OCI-LY7 (cell line): ENCODE data around the gene NUP210. TPM values are rescaled to one million over a fixed set of nuclear protein-coding genes. Genes with fewer than 3 reads are reported as not detected.

ENCODE experiments used
- BruUV-seq: library from RNA; stranded (reverse); fragments of 400-500 nt; replicated peaks from 2 replicates; lab custom pipeline; 2021; lab: Mats Ljungman, UMichigan
- CTCF ChIA-PET: fragments of 300-600 bp; sonication (Branson Sonifier 250); formaldehyde crosslinking; loops from one replicate; lab custom pipeline; 2022; ENCODE audit warnings: antibody characterized with exemption; ENCODE audit not compliant: unreplicated experiment; lab: Charles Lee
- POLR2A ChIA-PET: fragments of 300-600 bp; sonication (Branson Sonifier 250); formaldehyde crosslinking; loops from one replicate; lab custom pipeline; 2022; ENCODE audit warnings: antibody characterized with exemption; lab: Charles Lee
- DNase-seq: peaks from one replicate; pipeline ENCODE4 v3.0.0-alpha.2; 2015; ENCODE audit warnings: low spot score
- H2AFZ ChIP-seq: fragments of 200-600 bp; sonication (generic), shearing (Covaris generic); 2 replicates; pipeline ENCODE4 v1.6.1; 2014; ENCODE audit warnings: mild to moderate bottlenecking, antibody characterized with exemption, low read length, moderate library complexity
- H3K27ac ChIP-seq: fragments of 200-600 bp; sonication (generic); 2 replicates; pipeline ENCODE4 v1.5.1; 2014; ENCODE audit warnings: mixed run types, low read depth, mild to moderate bottlenecking, moderate library complexity, low read length, inconsistent platforms; ENCODE audit not compliant: poor library complexity, severe bottlenecking
- H3K36me3 ChIP-seq: fragments of 200-600 bp; sonication (generic); 2 replicates; pipeline ENCODE4 v1.6.1; 2014; ENCODE audit warnings: mild to moderate bottlenecking, antibody characterized with exemption, low read length, moderate library complexity, mixed read lengths; ENCODE audit not compliant: insufficient read depth
- H3K4me1 ChIP-seq: fragments of 200-600 bp; sonication (generic); 2 replicates; pipeline ENCODE4 v1.5.1; 2014; ENCODE audit warnings: mild to moderate bottlenecking, low read length; ENCODE audit not compliant: insufficient read depth, poor library complexity, severe bottlenecking
- H3K4me2 ChIP-seq: fragments of 200-600 bp; sonication (generic); 2 replicates; pipeline ENCODE4 v1.6.1; 2014; ENCODE audit warnings: mild to moderate bottlenecking, low read length
- H3K4me3 ChIP-seq: fragments of 200-600 bp; sonication (generic); 2 replicates; pipeline ENCODE4 v1.5.1; 2014; ENCODE audit warnings: mild to moderate bottlenecking, low read depth, low read length; ENCODE audit not compliant: poor library complexity, severe bottlenecking
- H3K79me2 ChIP-seq: fragments of 200-600 bp; sonication (generic); 2 replicates; pipeline ENCODE4 v1.6.1; 2016; ENCODE audit warnings: low read depth, mild to moderate bottlenecking, low read length, moderate library complexity, mixed read lengths; ENCODE audit not compliant: insufficient read depth
- H3K9me2 ChIP-seq: fragments of 200-600 bp; sonication (generic); 2 replicates; pipeline ENCODE4 v1.6.1; 2016; ENCODE audit warnings: mild to moderate bottlenecking, low read length, mixed read lengths; ENCODE audit not compliant: insufficient read depth
- H3K9me3 ChIP-seq: fragments of 200-600 bp; sonication (generic); 2 replicates; pipeline ENCODE4 v1.6.1; 2014; ENCODE audit warnings: mild to moderate bottlenecking, mixed run types, low read length, mixed read lengths
- H4K20me1 ChIP-seq: fragments of 200-600 bp; sonication (generic); 2 replicates; pipeline ENCODE4 v1.6.1; 2014; ENCODE audit warnings: mild to moderate bottlenecking, antibody characterized with exemption, low read length, moderate library complexity, mixed read lengths; ENCODE audit not compliant: insufficient read depth
- CTCF ChIP-seq: fragments of 200-600 bp; sonication (generic); conservative IDR thresholded peaks from 2 replicates; pipeline ENCODE4 v1.5.1; 2014; ENCODE audit warnings: mild to moderate bottlenecking, antibody characterized with exemption, low read length, moderate library complexity, mixed read lengths
- EZH2phosphoT487 ChIP-seq: fragments of 200-600 bp; sonication (generic); IDR thresholded peaks from 2 replicates; pipeline ENCODE4 v1.6.1; 2018; ENCODE audit warnings: low read depth, borderline replicate concordance, mild to moderate bottlenecking, mixed run types, antibody characterized with exemption, low read length, moderate library complexity, mixed read lengths
- intact Hi-C: fragments of 100-400 bp; cut with micrococcal nuclease; formaldehyde crosslinking; loops from one replicate; pipeline ENCODE4 v1.10.0; 2022; ENCODE audit not compliant: unreplicated experiment
- total RNA-seq, 2 experiments: library from RNA; depleted of rRNA in 1 of 2; stranded (reverse); fragments of >200 nt in 1 of 2; shearing (Covaris generic) in 1 of 2; gene quantifications; 2 replicates each; pipeline ENCODE4 v1.2.3, GENCODE V29; 2014 to 2022

Gene NUP210
- total RNA-seq, 2 experiments from 2014 or later: 195 to 232 TPM

GRCh38 chr3:13314877-13315276 is 105.2 kb downstream of the NUP210 start:
- Histone ChIP-seq H3K27ac (no peak overlapping the region), H3K4me3 (no peak overlapping the region), H3K4me1 (no peaks in the 10 kb centered on the region), H3K9me2 (no peaks in the 10 kb centered on the region), H3K36me3 (peaks cover 66% of the 10 kb centered on the region), H2AFZ (no peak overlapping the region), H3K4me2 (no peak overlapping the region), H3K79me2 (no peaks in the 10 kb centered on the region), H3K9me3 (no peaks in the 10 kb centered on the region), H4K20me1 (no peaks in the 10 kb centered on the region)
- TF ChIP-seq CTCF: no peak
- no peak for TF ChIP-seq EZH2phosphoT487
- BruUV-seq: no TSS peak
- DNase-seq: no peak
- ChIA-PET POLR2A (no interaction called here), CTCF (no interaction called here)
- intact Hi-C loops: no loop called here

- intact Hi-C loops: no loop called here
- Histone ChIP-seq H4K20me1 (no peaks in the 10 kb centered on the region), H3K4me3 (no peak overlapping the region), H3K36me3 (peaks cover 64% of the 10 kb centered on the region), H3K4me2 (no peak overlapping the region), H3K79me2 (no peaks in the 10 kb centered on the region), H2AFZ (no peak overlapping the region), H3K9me2 (no peaks in the 10 kb centered on the region), H3K27ac (no peak overlapping the region), H3K4me1 (no peaks in the 10 kb centered on the region), H3K9me3 (no peaks in the 10 kb centered on the region)
- TF ChIP-seq CTCF (no peak), EZH2phosphoT487 (no peak)
- no peak for DNase-seq
- POLR2A ChIA-PET: interaction anchor here (0.7 kb wide), 1 partner anchor 1140 kb away, joined by 3 read pairs; no protein-coding TSS in a partner anchor
- CTCF ChIA-PET: no interaction called here
- BruUV-seq: no TSS peak
Measured at GRCh38 chr3:13313813-13314212, 106.3 kb downstream of the NUP210 start.

- BruUV-seq: no TSS peak
- no peaks in the 10 kb centered on the region for H3K9me3 ChIP-seq
- CTCF ChIA-PET: no interaction called here
- intact Hi-C loops: no loop called here
- TF ChIP-seq CTCF (no peak), EZH2phosphoT487 (no peak)
- no peak for DNase-seq
- no peak overlapping the region for H3K4me3 ChIP-seq
- no peak overlapping the region for H2AFZ ChIP-seq
- H3K36me3 ChIP-seq: peaks cover 16% of the 10 kb centered on the region
- no peak overlapping the region for H3K27ac ChIP-seq
- H3K79me2 ChIP-seq: no peaks in the 10 kb centered on the region
- H3K4me1 ChIP-seq: no peaks in the 10 kb centered on the region
- POLR2A ChIA-PET: no interaction called here
- no peaks in the 10 kb centered on the region for H3K9me2 ChIP-seq
- no peaks in the 10 kb centered on the region for H4K20me1 ChIP-seq
- H3K4me2 ChIP-seq: no peak overlapping the region
Measured at GRCh38 chr3:13309004-13309403, 111.1 kb downstream of the NUP210 start.
